Right cardiac atrium (tissue), 5 donors: ENCODE measurements around the gene ARID3A. TPM values are rescaled to one million over a fixed set of nuclear protein-coding genes. Genes with fewer than 3 reads are reported as not detected.
A peak's percentile ranks its signal among the peaks of the same experiment; 100 is the strongest.

Source experiments
- ATAC-seq, 2 donors: fragments of 200-7000 bp; cut with Tn5 transposase; one replicate each; pipeline versions ENCODE4 v1.8.0 to v1.9.1; 2020; ENCODE audit warnings: moderate library complexity in 2 of 2, mild to moderate bottlenecking in 1 of 2
- DNase-seq, 3 donors: peaks; one replicate each; pipeline ENCODE4 v3.0.0-alpha.2; 2020
- H3K27ac ChIP-seq: one replicate; pipeline ENCODE4 v1.5.1; 2013; ENCODE audit warnings: mild to moderate bottlenecking, low read length, control low read depth, moderate library complexity
- H3K27me3 ChIP-seq: one replicate; pipeline ENCODE4 v1.6.1; 2013; ENCODE audit not compliant: control insufficient read depth, insufficient read depth
- H3K4me1 ChIP-seq: one replicate; pipeline ENCODE4 v1.6.1; 2013; ENCODE audit warnings: low read length; ENCODE audit not compliant: control insufficient read depth, insufficient read depth
- H3K4me3 ChIP-seq: one replicate; pipeline ENCODE4 v1.5.1; 2013; ENCODE audit warnings: low read length, control low read depth
- H3K9me3 ChIP-seq: one replicate; pipeline ENCODE4 v1.6.1; 2013; ENCODE audit warnings: low read length; ENCODE audit not compliant: control insufficient read depth
- WGBS: extraction: QIAGEN DNeasy Blood & Tissue Kit; methylation state at CpG from one replicate; pipeline ENCODE4 v1.1.7; 2013; 5-methylcytosine and 5-hydroxymethylcytosine counted together
- intact Hi-C, 4 donors: fragments of 100-400 bp; cut with DNase I; formaldehyde crosslinking; loops; one replicate each; pipeline versions ENCODE4 v1.11.0 to v1.14.0; 2022 to 2023
- polyA plus RNA-seq: library from polyadenylated mRNA; stranded (reverse); fragments of 200-250 nt; gene quantifications from one replicate; pipeline ENCODE4 v1.2.3, GENCODE V29; 2013
- total RNA-seq, 4 donors: library from RNA; stranded (reverse); fragmentation: NEBNext Ultra II Directional; extraction: Animal tissue kit (Norgen Biotek cat#: 25700); gene quantifications; one replicate each; pipeline ENCODE4 v1.2.1, GENCODE V29; 2021
- donor health status: healthy with polysubstance abuse.
- donor health status: DM: no; HTN: yes; CAD: no.
- donor health status: DM: no; HTN: no; CAD: no.
- donor health status: DM: no; HTN: yes; CAD: no; lungs with severe emphysema.
- donor health status: DM: yes; HTN: yes; CAD: no.

ARID3A gene
- total and polyA plus RNA-seq, 5 donors: 3.3 to 6.2 (median 5.1) TPM

DNA sequence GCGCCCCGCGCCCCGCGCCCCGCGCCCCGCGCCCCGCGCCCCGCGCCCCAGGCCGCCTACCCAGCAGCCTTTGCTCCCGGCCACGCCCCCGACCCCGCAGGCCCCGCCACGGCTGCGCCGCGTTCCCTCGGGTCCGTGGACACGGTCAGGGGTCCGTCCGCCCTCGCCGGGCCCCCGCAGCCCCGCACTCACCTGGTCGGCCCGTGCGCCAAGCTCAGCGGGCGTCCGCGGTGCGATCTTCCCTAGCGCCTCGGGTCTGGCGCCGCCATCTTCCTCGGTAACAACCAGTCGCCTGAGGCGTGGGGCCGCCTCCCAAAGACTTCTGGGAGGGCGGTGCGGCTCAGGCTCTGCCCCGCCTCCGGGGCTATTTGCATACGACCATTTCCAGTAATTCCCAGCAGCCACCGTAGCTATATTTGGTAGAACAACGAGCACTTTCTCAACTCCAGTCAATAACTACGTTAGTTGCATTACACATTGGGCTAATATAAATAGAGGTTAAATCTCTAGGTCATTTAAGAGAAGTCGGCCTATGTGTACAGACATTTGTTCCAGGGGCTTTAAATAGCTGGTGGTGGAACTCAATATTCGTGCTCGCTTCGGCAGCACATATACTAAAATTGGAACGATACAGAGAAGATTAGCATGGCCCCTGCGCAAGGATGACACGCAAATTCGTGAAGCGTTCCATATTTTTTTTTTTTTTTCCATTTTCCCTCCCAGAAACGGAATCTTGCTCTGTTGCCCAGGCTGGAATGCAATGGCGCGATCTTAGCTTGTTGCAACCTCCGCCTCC, 32.7 kb upstream of the ARID3A start, which contains the start of the genes MED16 and RNU6-9:
MED16 (minus strand) TSS at position 294 of the 796 bp plus-strand sequence. CDS start 2,056 bp downstream, outside the sequence.
RNU6-9 (plus strand) TSS at position 591 of the 796 bp plus-strand sequence.
- no peaks in the 10 kb centered on the region for H3K27me3 ChIP-seq
- H3K9me3 ChIP-seq: no peaks in the 10 kb centered on the region
- peak within 1 kb of the TSS; percentile 86 for H3K27ac ChIP-seq
- H3K4me1 ChIP-seq: no peaks in the 10 kb centered on the region
- intact Hi-C loops: no loop called here
- peak; percentile 96 for ATAC-seq
- H3K4me3 ChIP-seq: peak within 1 kb of the TSS; percentile 89
- under 1% methylated on average over 67 of the region's 69 CpGs for WGBS
- peak; percentile 94 to 97 (median 96) for DNase-seq

- intact Hi-C loops: no loop called here
- no peak for DNase-seq
- Histone ChIP-seq H3K4me1 (no peaks in the 10 kb centered on the region), H3K27ac (no peak overlapping the region), H3K27me3 (no peaks in the 10 kb centered on the region), H3K9me3 (no peaks in the 10 kb centered on the region), H3K4me3 (no peak overlapping the region)
- 96% methylated on average over 10 of the region's 10 CpGs for WGBS
- no peak for ATAC-seq
These were observed 29.4 kb upstream of the ARID3A start for GRCh38 chr19:896434-896833.

DNA sequence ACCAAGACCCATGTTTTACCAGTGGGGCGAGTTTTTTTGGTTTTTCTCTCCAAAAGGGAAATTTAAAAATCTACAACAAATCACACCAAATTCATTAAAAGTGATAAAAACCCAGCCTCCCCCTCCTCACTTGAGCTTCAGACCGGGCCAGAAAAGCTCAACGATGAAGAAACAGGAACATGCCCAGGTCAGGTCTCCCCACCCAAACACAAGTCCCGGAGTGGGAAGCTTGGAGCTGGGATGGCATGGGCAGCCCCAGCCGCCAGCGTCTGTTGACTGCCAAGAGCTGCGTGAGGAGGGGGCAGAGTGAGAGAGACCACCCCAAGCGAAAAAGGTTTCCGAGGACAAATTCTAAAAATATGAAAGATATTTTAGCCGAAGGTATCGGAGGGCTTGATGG, 28.8 kb upstream of the ARID3A start:
- 90% methylated on average over 11 of the region's 11 CpGs for WGBS
- ATAC-seq (no peak), DNase-seq (no peak)
- H3K27me3 ChIP-seq: no peaks in the 10 kb centered on the region
- no peak overlapping the region for H3K4me3 ChIP-seq
- H3K4me1 ChIP-seq: no peaks in the 10 kb centered on the region
- no peak overlapping the region for H3K27ac ChIP-seq
- H3K9me3 ChIP-seq: no peaks in the 10 kb centered on the region
- intact Hi-C loops: no loop called here

- ATAC-seq (no peak), DNase-seq (no peak)
- Histone ChIP-seq H3K4me1 (no peaks in the 10 kb centered on the region), H3K9me3 (no peaks in the 10 kb centered on the region), H3K27me3 (no peaks in the 10 kb centered on the region), H3K27ac (no peak overlapping the region), H3K4me3 (no peak overlapping the region)
- intact Hi-C loops: no loop called here
- 91% methylated on average over 26 of the region's 26 CpGs for WGBS
These were observed 28.3 kb upstream of the ARID3A start for GRCh38 chr19:897442-898039.

DNA sequence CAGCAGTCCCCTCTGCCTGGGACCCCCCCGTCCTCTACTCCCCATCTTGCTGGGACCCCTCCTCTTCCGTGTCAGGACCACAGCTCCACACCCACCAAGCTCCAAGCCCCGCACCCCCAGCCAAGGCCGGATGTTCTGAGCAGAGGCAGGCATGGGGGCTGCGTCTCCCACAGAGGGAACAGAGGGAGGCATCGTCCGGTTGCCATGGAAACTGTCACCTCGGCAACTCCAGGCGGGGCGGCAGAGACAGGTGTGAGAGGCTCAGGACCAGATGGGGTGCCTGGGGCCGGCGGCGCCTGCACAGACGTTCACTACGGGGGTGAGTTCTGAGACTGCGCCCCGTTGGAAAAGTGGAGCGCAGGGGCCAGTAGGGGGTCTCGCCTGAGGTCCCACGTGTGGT, 27.2 kb upstream of the ARID3A start:
- H3K9me3 ChIP-seq: no peaks in the 10 kb centered on the region
- H3K4me3 ChIP-seq: no peak overlapping the region
- H3K27me3 ChIP-seq: no peaks in the 10 kb centered on the region
- intact Hi-C loops: no loop called here
- DNase-seq (peak in 1 of 3 donors; percentile 59), ATAC-seq (no peak)
- H3K4me1 ChIP-seq: no peaks in the 10 kb centered on the region
- no peak overlapping the region for H3K27ac ChIP-seq
- WGBS: 81% methylated on average over 20 of the region's 20 CpGs

DNA sequence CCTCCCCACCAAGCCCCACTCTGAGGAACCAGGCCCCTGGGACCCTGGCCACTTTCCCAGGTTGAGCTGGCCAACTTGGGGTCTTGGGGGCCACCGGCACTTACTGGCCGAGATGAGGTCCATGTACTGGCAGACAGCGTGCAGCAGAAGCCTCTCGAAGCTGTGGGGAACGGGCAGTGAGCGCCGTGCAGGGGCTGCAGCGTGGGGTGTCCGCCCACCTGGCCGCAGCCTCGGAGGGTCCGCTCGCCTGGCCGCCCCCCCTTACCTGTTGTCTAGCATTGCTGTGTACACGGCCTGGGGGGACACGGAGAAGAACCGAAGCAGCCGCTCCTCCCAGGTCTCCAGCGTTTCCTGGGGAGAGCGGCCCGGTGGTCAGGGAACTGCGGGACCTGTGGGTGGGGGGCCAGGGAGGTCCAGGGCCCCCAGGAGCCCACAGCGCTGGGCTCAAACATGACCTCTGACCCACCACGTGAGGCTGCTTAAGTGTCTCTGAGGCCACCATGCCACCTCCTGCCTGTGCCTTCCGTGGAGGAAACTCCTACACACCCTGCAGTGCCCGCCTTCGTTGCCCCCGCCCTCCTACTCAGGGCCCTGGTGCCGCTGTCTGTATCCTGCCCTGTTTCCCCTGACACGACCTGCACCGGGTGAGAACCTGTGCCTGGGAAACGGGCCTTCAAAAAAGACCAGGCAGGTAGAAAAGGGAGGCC, 26.3 kb upstream of the ARID3A start:
- ATAC-seq (no peak), DNase-seq (no peak)
- intact Hi-C loops: no loop called here
- Histone ChIP-seq H3K9me3 (no peaks in the 10 kb centered on the region), H3K27me3 (no peaks in the 10 kb centered on the region), H3K4me1 (no peaks in the 10 kb centered on the region), H3K27ac (no peak overlapping the region), H3K4me3 (no peak overlapping the region)
- 89% methylated on average over 32 of the region's 32 CpGs for WGBS

DNA sequence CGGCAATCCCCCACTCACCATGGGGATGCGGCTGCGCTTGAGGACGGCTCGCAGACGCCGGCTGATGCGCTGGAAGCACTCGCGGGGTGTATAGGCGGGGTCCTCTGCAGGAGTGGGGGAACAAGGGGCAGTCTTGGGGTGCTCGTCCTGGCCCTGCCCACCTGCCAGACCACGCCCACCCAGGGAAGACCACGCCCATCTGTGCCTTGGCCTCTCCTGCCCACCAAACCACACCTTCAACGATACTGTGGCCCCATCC, 25.9 kb upstream of the ARID3A start:
- intact Hi-C loops: no loop called here
- DNase-seq: no peak
- H3K9me3 ChIP-seq: no peaks in the 10 kb centered on the region
- no peak for ATAC-seq
- no peak overlapping the region for H3K4me3 ChIP-seq
- H3K27ac ChIP-seq: no peak overlapping the region
- no peaks in the 10 kb centered on the region for H3K27me3 ChIP-seq
- WGBS: 93% methylated on average over 15 of the region's 15 CpGs
- H3K4me1 ChIP-seq: no peaks in the 10 kb centered on the region

DNA sequence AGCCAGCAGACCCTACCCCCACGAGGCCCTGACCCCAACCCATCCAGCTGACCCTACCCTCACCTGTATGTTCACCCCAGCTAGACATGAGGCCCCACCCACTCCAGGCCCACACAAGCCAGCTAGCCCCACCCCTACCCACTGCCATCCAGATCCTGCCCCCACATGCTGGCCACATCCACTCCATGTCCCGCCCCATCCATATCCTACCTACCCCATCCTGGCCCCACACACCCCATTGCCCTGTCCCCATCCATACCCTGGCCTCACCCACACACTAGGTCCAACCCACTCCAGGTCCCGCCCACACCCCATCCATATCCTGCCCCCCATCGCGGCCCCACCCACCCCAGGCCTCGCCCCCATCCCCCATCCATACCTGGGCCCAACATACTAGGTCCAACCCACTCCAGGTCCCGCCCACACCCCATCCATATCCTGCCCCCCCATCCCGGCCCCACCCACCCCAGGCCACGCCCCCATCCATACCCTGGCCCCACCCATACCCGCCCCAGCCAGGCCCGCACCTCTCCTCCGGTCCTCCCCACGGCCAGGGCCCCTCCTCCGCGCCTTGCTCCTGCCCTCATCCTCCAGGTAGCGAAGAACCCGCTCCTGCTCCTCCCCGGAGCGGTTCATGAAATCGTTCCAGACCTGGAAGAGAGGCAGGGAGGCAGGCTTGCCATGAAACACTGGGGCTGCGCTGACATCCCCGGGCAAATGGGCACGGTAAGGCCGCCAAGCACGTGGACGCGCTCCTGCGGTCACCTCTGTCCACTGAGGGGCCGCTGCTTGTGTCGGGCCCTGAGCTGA, 25.3 kb upstream of the ARID3A start:
- no peaks in the 10 kb centered on the region for H3K9me3 ChIP-seq
- no peak overlapping the region for H3K4me3 ChIP-seq
- no peak for DNase-seq
- intact Hi-C loops: no loop called here
- H3K4me1 ChIP-seq: no peaks in the 10 kb centered on the region
- WGBS: 86% methylated on average over 30 of the region's 30 CpGs
- H3K27me3 ChIP-seq: no peaks in the 10 kb centered on the region
- peak; percentile 9 to 23 for ATAC-seq
- no peak overlapping the region for H3K27ac ChIP-seq

DNA sequence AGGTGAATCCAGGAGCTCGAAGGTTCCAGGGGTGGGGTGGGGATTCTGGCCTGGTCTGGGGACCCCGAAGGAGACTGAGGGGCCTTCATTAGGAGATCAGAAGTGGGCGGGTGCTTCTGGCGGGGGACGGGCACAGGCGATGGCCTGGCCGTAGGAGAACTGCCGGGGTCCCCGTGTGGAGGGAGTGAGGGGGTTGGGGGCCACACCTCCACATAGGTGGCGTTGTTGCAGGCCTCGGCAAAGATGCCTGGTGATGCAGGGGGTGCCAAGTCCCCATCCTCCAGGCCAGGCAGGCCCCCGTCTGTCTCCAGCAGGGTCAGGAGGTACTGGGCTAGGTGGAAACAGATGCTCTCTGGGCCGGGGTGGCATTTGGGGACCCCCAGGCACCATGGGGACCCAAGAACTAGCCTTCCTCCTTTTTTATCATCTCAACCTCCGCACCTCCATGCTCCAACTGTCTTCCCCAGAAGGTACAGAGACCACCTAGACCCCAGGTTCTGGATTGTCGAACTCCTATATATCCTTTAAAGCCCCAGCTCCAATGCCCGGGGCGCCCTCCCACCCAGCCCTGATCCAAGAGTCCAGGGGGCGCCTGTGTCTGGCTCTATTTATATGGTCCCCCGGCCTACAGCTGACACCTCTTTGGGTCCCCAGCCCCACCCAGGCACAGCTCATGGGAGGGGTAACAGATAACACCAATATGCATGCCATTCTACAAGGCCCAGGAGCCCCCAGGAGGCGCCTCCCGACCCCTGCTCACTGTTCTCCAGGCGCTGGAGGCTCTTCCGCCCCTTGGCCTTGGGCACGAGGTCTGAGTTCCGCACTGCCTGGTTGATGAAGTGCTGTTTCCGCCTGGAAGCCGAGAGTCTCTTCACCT, 24.4 kb upstream of the ARID3A start:
- H3K27me3 ChIP-seq: no peaks in the 10 kb centered on the region
- no peaks in the 10 kb centered on the region for H3K4me1 ChIP-seq
- H3K9me3 ChIP-seq: no peaks in the 10 kb centered on the region
- no peak for DNase-seq
- no peak overlapping the region for H3K27ac ChIP-seq
- 94% methylated on average over 27 of the region's 27 CpGs for WGBS
- ATAC-seq: no peak
- no peak overlapping the region for H3K4me3 ChIP-seq
- intact Hi-C loops: no loop called here

GRCh38 chr19:902093-902370, 23.8 kb upstream of the ARID3A start:
- 91% methylated on average over 7 of the region's 7 CpGs for WGBS
- Histone ChIP-seq H3K9me3 (no peaks in the 10 kb centered on the region), H3K4me3 (no peak overlapping the region), H3K27me3 (no peaks in the 10 kb centered on the region), H3K27ac (no peak overlapping the region), H3K4me1 (no peaks in the 10 kb centered on the region)
- ATAC-seq (no peak), DNase-seq (no peak)
- intact Hi-C loops: no loop called here
